ENCODE data around the gene TNS1.

GRCh38 chr2:217930761-217931563, 71.8 kb downstream of the TNS1 start:
- TF ChIP-seq JUND (IDR thresholded peaks at IDR 0.05) (no peak), RAD21 (IDR thresholded peaks at IDR 0.05; ENCODE audit: low read depth) (no peak), POLR2A (IDR thresholded peaks at IDR 0.05; ENCODE audit: borderline replicate concordance, extremely low read depth, insufficient read depth, insufficient read length) (no peak), EZH2 (IDR thresholded peaks at IDR 0.05) (no peak), EZH2phosphoT487 (IDR thresholded peaks at IDR 0.05; ENCODE audit: borderline replicate concordance) (no peak)
- TF ChIP-seq, protein P1, sequence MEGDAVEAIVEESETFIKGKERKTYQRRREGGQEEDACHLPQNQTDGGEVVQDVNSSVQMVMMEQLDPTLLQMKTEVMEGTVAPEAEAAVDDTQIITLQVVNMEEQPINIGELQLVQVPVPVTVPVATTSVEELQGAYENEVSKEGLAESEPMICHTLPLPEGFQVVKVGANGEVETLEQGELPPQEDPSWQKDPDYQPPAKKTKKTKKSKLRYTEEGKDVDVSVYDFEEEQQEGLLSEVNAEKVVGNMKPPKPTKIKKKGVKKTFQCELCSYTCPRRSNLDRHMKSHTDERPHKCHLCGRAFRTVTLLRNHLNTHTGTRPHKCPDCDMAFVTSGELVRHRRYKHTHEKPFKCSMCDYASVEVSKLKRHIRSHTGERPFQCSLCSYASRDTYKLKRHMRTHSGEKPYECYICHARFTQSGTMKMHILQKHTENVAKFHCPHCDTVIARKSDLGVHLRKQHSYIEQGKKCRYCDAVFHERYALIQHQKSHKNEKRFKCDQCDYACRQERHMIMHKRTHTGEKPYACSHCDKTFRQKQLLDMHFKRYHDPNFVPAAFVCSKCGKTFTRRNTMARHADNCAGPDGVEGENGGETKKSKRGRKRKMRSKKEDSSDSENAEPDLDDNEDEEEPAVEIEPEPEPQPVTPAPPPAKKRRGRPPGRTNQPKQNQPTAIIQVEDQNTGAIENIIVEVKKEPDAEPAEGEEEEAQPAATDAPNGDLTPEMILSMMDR (IDR thresholded peaks at IDR 0.05 in 2 of 3, conservative IDR thresholded peaks at IDR 0.05 in 1 of 3; ENCODE audit: borderline replicate concordance in 1 of 3, insufficient read depth in 1 of 3, low read depth in 2 of 3, low read length in 2 of 3): no peak

Measured in HCT116 (cell line).